Measurements from ENCODE around the gene NMRK2. TPM values are rescaled to one million over a fixed set of nuclear protein-coding genes. Genes with fewer than 3 reads are reported as not detected.
"Not testable (repeated sequence)": the region's sequence is repeated elsewhere in the genome, so short reads cannot be mapped to it uniquely, and the experiment has no call there.

Gene NMRK2
- polyA plus RNA-seq, 3 donors from 2014 or later, result not detected

- not testable (repeated sequence) for H3K9me3 Mint-ChIP-seq; H3K27ac Mint-ChIP-seq; DNase-seq; H3K4me3 Mint-ChIP-seq; H3K36me3 Mint-ChIP-seq; H3K27me3 Mint-ChIP-seq (ENCODE audit: low read depth in 3 of 3)
- H3K4me1 Mint-ChIP-seq, result peaks cover 7 to 25% of the 10 kb centered on the region in 2 donors
Observed at GRCh38 chr19:3947316-3947933, 14.6 kb downstream of the NMRK2 start.

- Mint-ChIP-seq H3K27me3 (ENCODE audit: low read depth in 3 of 3) (peaks cover 0 to 2% (median 0%) of the 10 kb centered on the region in 3 donors), H3K4me3 (peak overlapping the region in 2 of 5 donors; percentile 69 to 72), H3K9me3 (no peaks in the 10 kb centered on the region), H3K27ac (no peak overlapping the region), H3K36me3 (no peaks in the 10 kb centered on the region), H3K4me1 (peaks cover 7 to 23% of the 10 kb centered on the region in 2 donors)
- no peak for DNase-seq
Observed at GRCh38 chr19:3949294-3949693, 16.4 kb downstream of the NMRK2 start.

- Mint-ChIP-seq H3K36me3 (no peaks in the 10 kb centered on the region), H3K9me3 (no peaks in the 10 kb centered on the region), H3K4me1 (peaks cover 7 to 22% of the 10 kb centered on the region in 2 donors), H3K4me3 (peak overlapping the region; percentile 65 to 83 (median 72)), H3K27ac (peak overlapping the region; percentile 36 to 94 (median 66)), H3K27me3 (ENCODE audit: low read depth in 3 of 3) (peaks cover 0 to 2% (median 0%) of the 10 kb centered on the region in 3 donors)
- DNase-seq, result peak in 2 of 3 donors; percentile 9 to 16
Observed at GRCh38 chr19:3949997-3950859, 17.4 kb downstream of the NMRK2 start.

- peak; percentile 36 to 49 (median 46) for DNase-seq
- Mint-ChIP-seq H3K9me3 (no peaks in the 10 kb centered on the region), H3K36me3 (no peaks in the 10 kb centered on the region), H3K4me1 (peaks cover 7 to 22% of the 10 kb centered on the region in 2 donors), H3K4me3 (peak overlapping the region; percentile 80 to 85 (median 83)), H3K27ac (peak overlapping the region; percentile 85 to 94 (median 90)), H3K27me3 (ENCODE audit: low read depth in 3 of 3) (peaks cover 0 to 3% (median 0%) of the 10 kb centered on the region in 3 donors)
Observed at GRCh38 chr19:3950871-3951861, 18.3 kb downstream of the NMRK2 start.

- not testable (repeated sequence) for H3K27me3 Mint-ChIP-seq (ENCODE audit: low read depth in 3 of 3); H3K9me3 Mint-ChIP-seq; DNase-seq; H3K36me3 Mint-ChIP-seq
- Mint-ChIP-seq H3K4me3 (peak overlapping the region in 1 of 5 donors; percentile 21), H3K4me1 (peaks cover 7 to 22% of the 10 kb centered on the region in 2 donors), H3K27ac (peak overlapping the region in 5 of 6 donors; percentile 7 to 77 (median 71))
Observed at GRCh38 chr19:3952755-3953276, 19.9 kb downstream of the NMRK2 start.

- Mint-ChIP-seq H3K4me1 (peaks cover 7 to 18% of the 10 kb centered on the region in 2 donors), H3K27me3 (ENCODE audit: low read depth in 3 of 3) (peaks cover 0 to 3% (median 0%) of the 10 kb centered on the region in 3 donors), H3K4me3 (no peak overlapping the region), H3K9me3 (no peaks in the 10 kb centered on the region), H3K36me3 (peaks cover 0 to 3% (median 0%) of the 10 kb centered on the region in 3 donors), H3K27ac (no peak overlapping the region)
- DNase-seq, result no peak
Observed at GRCh38 chr19:3954107-3954506, 21.2 kb downstream of the NMRK2 start.

- H3K36me3 Mint-ChIP-seq; H3K9me3 Mint-ChIP-seq; DNase-seq; H3K27me3 Mint-ChIP-seq (ENCODE audit: low read depth in 3 of 3); H3K4me3 Mint-ChIP-seq: not testable (repeated sequence)
- Mint-ChIP-seq H3K4me1 (peaks cover 7 to 17% of the 10 kb centered on the region in 2 donors), H3K27ac (peak overlapping the region in 1 of 6 donors; percentile 16)
Observed at GRCh38 chr19:3955276-3955675, 22.4 kb downstream of the NMRK2 start.

GRCh38 chr19:3955688-3956087 lies 22.8 kb downstream of the NMRK2 start:
- Mint-ChIP-seq H3K9me3 (no peaks in the 10 kb centered on the region), H3K27ac (no peak overlapping the region), H3K4me3 (no peak overlapping the region), H3K27me3 (ENCODE audit: low read depth in 3 of 3) (peaks cover 0 to 3% (median 0%) of the 10 kb centered on the region in 3 donors), H3K36me3 (peaks cover 0 to 6% (median 0%) of the 10 kb centered on the region in 3 donors), H3K4me1 (peaks cover 7 to 14% of the 10 kb centered on the region in 2 donors)
- DNase-seq, result no peak

GRCh38 chr19:3958836-3959765 lies 26.2 kb downstream of the NMRK2 start:
- H3K27ac Mint-ChIP-seq, result no peak overlapping the region
- no peak overlapping the region for H3K4me3 Mint-ChIP-seq
- peaks cover 0 to 16% (median 4%) of the 10 kb centered on the region in 3 donors for H3K36me3 Mint-ChIP-seq
- peaks cover 0 to 2% (median 1%) of the 10 kb centered on the region in 3 donors for H3K27me3 Mint-ChIP-seq (ENCODE audit: low read depth in 3 of 3)
- H3K9me3 Mint-ChIP-seq, result no peaks in the 10 kb centered on the region
- DNase-seq, result no peak
- H3K4me1 Mint-ChIP-seq, result no peaks in the 10 kb centered on the region

- DNase-seq, result no peak
- no peaks in the 10 kb centered on the region for H3K9me3 Mint-ChIP-seq
- H3K36me3 Mint-ChIP-seq, result peaks cover 0 to 16% (median 4%) of the 10 kb centered on the region in 3 donors
- H3K27ac Mint-ChIP-seq, result peak overlapping the region in 1 of 6 donors; percentile 17
- peaks cover 0 to 3% (median 1%) of the 10 kb centered on the region in 3 donors for H3K27me3 Mint-ChIP-seq (ENCODE audit: low read depth in 3 of 3)
- H3K4me3 Mint-ChIP-seq, result no peak overlapping the region
- no peaks in the 10 kb centered on the region for H3K4me1 Mint-ChIP-seq
Observed at GRCh38 chr19:3959766-3960131, 26.9 kb downstream of the NMRK2 start.

GRCh38 chr19:3961007-3961406 lies 28.1 kb downstream of the NMRK2 start:
- H3K27ac Mint-ChIP-seq, result no peak overlapping the region
- H3K36me3 Mint-ChIP-seq, result peaks cover 0 to 16% (median 4%) of the 10 kb centered on the region in 3 donors
- DNase-seq, result no peak
- H3K9me3 Mint-ChIP-seq, result no peaks in the 10 kb centered on the region
- no peak overlapping the region for H3K4me3 Mint-ChIP-seq
- peaks cover 0 to 3% (median under 1%) of the 10 kb centered on the region in 3 donors for H3K27me3 Mint-ChIP-seq (ENCODE audit: low read depth in 3 of 3)
- H3K4me1 Mint-ChIP-seq, result peaks cover 0 to 3% of the 10 kb centered on the region in 2 donors

Measured in immature natural killer cell (primary cell).